HG03280 (cell line): Measurements from ENCODE around the gene SIX5.
A peak's percentile ranks its signal among the peaks of the same experiment; 100 is the strongest.
"Not testable (repeated sequence)": the region's sequence is repeated elsewhere in the genome, so short reads cannot be mapped to it uniquely, and the experiment has no call there.

Experiments
- ATAC-seq: cut with Tn5 transposase; IDR thresholded peaks from one replicate; pipeline ENCODE4 v1.9.1; 2021; ENCODE audit warnings: mild to moderate bottlenecking, moderate library complexity; ENCODE audit not compliant: unreplicated experiment

Gene SIX5

DNA sequence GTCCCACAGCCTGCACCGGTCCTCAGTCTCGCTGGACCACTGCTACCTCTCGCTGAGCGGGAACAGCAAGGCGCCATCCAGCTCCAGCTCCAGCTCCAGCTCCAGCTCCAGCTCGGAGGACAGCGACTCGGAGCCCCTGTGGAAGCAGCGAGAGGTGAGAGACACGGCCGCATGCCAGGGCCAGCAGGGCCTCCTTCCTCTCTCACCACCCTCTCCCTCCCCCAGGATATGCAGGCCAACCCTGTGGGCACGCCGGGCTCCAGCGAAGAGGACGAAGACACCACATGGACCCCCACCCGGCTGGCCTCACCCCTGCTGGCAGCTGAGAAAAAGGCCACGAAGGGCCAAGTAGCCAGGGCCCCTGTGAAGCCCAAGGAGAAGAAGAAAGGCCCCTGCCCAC is 7.3 kb downstream of the SIX5 start:
- no peak for ATAC-seq

GRCh38 chr19:45758921-45759320 is 10.1 kb downstream of the SIX5 start:
- ATAC-seq = no peak

DNA sequence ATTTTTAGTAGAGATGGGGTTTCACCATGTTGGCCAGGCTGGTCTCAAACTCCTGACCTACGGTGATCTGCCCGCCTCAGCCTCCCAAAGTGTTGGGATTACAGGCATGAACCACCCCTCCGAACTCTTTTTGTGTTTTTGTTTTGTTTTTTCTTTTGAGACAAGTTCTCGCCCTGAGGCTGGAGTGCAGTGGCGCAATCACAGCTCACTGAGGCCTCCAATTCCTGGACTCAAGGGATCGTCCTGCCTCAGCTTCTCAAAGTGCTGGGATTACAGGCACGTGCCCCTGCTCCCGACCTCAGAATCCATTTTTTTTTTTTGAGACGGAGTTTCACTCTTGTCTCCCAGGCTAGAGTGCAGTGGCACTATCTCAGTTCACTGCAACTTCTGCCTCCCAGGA is 11.4 kb downstream of the SIX5 start:
- no peak for ATAC-seq

GRCh38 chr19:45754323-45754722 is 14.7 kb downstream of the SIX5 start:
- ATAC-seq = no peak

DNA sequence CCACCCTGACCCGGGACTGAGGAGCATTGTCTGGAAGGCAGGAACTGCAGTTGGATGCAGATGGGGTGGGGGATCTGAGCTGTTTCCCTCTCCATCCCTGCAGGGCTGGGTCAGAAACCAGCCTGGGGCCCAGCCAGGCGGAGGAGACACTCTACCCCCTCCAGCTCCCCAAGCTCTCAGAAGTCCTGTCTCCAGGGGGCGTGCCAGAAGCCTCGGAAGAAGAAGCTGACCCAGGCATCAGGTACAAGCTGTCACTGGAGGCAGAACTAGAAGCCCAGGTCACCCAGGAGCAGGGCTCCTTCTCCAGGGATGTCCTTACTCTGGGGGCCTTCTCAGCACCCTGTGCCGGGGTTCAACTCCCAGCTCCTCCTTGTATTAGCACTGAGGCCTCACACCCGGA is 15.5 kb downstream of the SIX5 start:
- ATAC-seq = no peak

- no peak for ATAC-seq
Observed at GRCh38 chr19:45752639-45753038, 16.4 kb downstream of the SIX5 start.

- ATAC-seq = not testable (repeated sequence)
Observed at GRCh38 chr19:45751483-45751882, 17.6 kb downstream of the SIX5 start.

DNA sequence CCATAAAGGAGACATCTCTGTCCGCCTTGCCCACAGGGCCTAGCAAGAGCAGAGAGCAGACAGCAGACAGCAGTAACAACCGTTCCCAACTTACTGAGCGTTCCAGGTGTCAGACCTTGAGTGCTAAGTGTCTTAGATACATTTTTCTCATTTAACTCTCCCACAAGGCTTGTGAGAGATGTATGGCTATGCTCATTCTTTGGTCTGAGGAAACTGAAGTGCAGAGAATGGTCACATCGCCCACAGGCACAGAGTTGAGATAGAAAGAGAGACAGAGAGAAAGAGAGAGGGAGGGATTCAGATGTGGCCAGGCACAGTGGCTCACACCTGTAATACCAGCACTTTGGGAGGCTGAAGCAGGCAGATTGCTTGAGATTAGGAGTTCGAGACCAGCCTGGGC is 21.5 kb downstream of the SIX5 start:
- ATAC-seq = no peak

- no peak for ATAC-seq
Observed at GRCh38 chr19:45746866-45747265, 22.2 kb downstream of the SIX5 start.

DNA sequence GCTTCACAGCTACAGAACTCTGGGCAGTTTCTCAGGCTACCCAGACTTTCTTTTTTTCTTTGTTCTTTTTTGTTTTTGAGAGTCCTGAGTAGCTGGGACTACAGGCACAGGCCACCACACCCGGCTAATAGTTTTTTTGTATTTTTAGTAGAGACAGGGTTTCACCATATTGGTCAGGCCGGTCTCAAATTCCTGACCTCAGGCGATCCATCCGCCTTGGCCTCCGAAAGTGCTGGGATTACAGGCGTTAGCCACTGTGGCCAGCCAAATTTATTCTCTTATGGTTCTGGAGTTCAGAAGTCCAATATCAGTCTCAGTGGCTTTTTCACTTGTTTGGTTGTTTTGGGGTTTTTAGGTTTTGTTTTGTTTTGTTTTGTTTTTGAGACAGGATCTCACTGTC is 23.4 kb downstream of the SIX5 start:
- no peak for ATAC-seq

DNA sequence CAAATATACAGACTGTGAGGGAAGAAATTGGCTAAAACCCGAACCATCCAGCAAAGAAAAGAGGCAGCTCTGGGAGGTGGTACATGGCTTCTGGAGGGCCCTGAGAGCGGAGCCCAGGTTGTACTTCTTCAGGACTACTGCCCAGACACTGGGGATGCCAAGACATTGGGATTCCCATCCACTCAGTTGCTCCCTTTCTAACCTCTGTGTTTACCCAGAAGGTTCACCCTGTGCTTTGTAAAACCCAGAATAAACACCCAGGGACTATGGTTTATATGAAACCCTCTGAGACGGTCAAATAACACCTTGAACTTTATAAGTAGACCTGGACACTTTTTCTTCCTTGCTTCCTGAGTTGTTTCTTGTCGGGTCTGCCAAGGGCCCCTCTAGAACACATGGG is 26.1 kb downstream of the SIX5 start:
- no peak for ATAC-seq

DNA sequence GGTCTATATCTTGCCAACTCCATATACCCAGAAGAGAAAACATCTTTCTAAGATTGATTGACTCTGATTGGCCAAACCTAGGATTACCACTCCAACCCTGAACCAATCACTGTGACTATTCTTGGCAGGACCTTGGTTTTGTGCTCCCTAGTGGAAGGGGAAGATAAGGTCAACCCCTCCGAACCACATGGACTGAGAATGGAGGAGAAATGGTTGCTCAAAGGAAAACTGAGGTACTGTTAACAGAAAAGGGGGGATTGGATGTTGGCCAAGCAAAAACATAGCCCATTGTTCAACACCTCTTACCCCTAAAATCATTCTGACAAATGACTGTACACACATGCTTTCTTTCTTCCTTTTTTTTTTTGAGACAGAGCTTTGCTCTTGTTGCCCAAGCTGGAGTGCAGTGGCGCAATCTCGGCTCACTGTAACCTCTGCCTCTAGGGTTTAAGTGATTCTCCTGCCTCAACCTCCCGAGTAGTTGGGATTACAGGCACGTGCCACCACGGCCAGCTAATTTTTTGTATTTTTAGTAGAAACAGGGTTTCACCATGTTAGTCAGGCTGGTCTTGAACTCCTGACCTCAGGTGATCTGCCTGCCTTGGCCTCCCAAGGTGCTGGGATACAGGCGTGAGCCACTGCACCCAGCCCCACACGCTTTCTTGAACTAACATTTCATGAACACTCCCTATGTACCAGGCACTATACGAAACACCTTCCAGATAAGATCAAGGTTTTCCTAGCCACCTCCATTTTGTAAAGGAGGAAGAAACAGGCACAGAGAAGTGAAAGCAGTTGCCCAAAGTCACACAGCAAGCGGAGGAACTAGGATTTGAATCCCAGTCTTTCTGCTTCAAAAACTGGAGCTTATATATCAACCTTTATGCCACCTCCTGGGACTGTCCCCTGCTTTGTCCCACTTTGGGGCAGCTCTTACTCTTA is 29.3 kb downstream of the SIX5 start:
- ATAC-seq = no peak

DNA sequence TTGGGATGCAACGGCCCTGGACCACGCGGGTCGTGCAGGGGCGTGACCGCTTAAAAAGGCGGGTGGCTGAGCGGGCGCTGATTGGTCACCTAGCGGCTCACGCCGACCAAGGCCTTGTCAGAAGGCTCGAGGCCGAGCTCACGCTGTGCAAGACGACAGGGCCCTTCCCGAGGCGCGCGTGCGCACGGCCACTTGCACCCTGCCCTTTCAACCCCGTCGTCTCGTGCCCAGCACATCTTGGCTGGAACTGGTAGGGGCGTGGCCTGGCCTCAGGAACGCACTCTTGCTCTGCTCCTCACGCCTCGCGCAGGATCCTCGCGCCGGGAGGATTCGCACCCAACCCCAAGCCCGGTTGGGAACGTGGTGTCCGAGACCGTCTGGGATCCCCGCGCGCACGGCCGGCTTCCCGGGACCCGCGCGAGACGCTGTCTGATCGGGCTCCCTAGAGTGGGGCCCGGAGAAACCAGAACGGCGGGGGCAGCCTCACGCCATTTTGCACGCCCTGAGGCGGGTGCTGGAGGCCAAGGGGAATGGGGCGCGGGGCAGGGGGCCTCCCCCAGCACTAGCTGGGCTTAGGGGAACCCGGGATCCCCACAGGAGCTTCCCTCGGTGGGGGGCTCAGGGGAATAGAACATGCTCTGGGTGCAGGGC is 35.8 kb downstream of the SIX5 start, which contains the start of gene MEIOSIN:
Gene MEIOSIN (plus strand): TSS at position 280 of the 651 bp plus-strand sequence. CDS start 1,938 bp downstream, outside the sequence.
- ATAC-seq = no peak

- ATAC-seq = peak; percentile 95
Observed at GRCh38 chr19:45730368-45731288, 38.4 kb downstream of the SIX5 start, which contains the start of gene FBXO46. Gene FBXO46, minus strand, starts transcription at chr19:45730896. Its CDS starts 17,401 bp downstream, at chr19:45713495.

- no peak for ATAC-seq
Observed at GRCh38 chr19:45729800-45730290, 39.2 kb downstream of the SIX5 start.

DNA sequence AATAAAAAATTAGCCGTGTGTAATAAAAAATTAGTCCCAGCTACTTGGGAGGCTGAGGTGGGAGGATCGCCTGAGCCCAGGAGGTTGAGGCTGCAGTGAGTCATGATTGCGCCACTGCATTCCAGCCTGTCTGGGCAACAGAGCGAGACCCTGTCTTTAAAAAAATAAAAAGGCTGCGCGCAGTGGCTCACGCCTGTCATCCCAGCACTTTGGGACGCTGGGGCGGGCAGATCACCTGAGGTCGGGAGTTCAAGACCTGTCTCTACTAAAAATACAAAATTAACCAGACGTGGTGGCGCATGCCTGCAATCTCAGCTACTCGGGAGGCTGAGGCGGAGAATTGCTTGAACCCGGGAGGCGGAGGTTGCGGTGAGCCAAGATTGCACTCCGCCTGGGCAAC is 40.4 kb downstream of the SIX5 start:
- ATAC-seq = not testable (repeated sequence)

- not testable (repeated sequence) for ATAC-seq
Observed at GRCh38 chr19:45720065-45720464, 49.0 kb downstream of the SIX5 start.

- ATAC-seq = no peak
Observed at GRCh38 chr19:45717983-45718650, 50.9 kb downstream of the SIX5 start.

DNA sequence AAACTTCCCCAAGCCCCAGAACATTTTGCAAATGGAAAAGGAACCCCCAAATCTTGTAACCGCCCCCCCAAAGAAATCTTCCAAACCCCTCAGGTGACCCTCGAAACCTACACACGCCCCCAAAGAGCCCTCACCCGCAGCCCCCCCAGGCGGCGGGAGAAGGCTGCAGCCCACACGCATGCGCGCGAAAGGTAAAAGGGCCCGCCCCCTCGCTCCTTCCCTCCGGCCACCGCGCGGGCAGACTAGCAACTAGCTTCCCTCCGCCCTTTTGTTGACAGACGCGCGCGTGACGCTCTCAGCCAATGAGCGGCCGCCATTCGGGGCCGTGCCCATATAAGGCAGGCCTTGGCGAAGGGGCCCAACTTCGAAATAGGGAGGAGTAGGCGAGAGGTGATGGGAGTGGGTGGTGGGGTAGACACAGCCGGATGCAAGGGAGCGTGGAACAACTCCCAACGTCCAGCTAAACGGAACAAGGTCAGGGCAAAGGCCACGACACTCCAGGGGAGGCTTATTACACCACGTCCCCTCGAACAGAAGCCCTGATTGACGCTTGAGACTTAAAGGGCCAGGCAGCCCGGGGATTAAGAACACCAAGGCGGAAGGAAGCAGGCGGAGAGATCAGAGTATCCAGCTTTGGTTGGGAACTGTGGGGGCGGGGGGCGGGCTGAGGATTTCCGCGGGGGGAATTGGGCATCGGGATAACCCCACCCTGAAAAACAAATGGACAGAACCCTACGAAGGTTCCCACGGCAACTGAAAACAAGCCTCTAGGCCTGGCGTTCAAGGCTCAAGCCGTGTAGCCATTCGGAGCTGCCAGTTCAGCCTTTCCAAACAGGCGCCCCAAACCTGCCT is 51.7 kb downstream of the SIX5 start:
- peak; percentile 92 for ATAC-seq
